Mammary epithelial cell (primary cell): ENCODE data around the gene ACAA1.

Experiments
- CTCF ChIP-seq, 2 donors: IDR thresholded peaks in 1 of 2; conservative IDR thresholded peaks in 1 of 2; 2 replicates each; pipeline ENCODE4 v1.5.1; 2011 to 2012; ENCODE audit warnings: inconsistent platforms in 2 of 2, low read length in 2 of 2, mild to moderate bottlenecking in 2 of 2, control low read depth in 1 of 2, low read depth in 1 of 2; ENCODE audit not compliant: insufficient read depth in 1 of 2; ENCODE audit errors: extremely low read depth in 1 of 2
- EZH2 ChIP-seq: IDR thresholded peaks from 2 replicates; pipeline ENCODE4 v1.6.1; 2012; ENCODE audit warnings: low read length, inconsistent platforms, borderline replicate concordance

- TF ChIP-seq CTCF (conservative IDR thresholded peaks at IDR 0.05 in 1 of 2, IDR thresholded peaks at IDR 0.05 in 1 of 2; ENCODE audit: extremely low read depth in 1 of 2, insufficient read depth in 1 of 2, low read depth in 1 of 2, low read length in 2 of 2) (no peak), EZH2 (no peak)
Observed at GRCh38 chr3:38167591-38167990, 30.7 kb upstream of the ACAA1 start.
